ENCODE data around the gene PIGX.
"Not testable (repeated sequence)": the region's sequence is repeated elsewhere in the genome, so short reads cannot be mapped to it uniquely, and the experiment has no call there.

The PIGX gene

DNA sequence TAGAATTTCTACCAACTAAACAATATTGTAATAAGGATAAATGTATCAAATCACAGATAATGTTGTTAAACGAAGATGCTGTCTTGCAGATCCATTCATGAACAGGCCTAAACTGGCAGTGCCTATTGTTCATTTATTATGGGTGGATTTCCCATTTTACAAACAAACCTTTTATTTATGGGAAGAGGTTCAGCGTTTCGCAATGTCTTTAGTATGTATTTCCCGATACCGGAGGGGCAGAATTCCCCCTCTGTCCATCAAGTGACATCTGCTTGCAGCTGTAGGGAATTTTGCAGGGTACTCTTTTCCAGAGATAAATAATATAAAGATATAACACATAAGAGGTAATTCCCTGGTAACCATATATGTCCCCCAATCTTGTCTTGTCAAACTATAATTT lies 5.8 kb upstream of the PIGX start:
- DNase-seq = no peak

DNA sequence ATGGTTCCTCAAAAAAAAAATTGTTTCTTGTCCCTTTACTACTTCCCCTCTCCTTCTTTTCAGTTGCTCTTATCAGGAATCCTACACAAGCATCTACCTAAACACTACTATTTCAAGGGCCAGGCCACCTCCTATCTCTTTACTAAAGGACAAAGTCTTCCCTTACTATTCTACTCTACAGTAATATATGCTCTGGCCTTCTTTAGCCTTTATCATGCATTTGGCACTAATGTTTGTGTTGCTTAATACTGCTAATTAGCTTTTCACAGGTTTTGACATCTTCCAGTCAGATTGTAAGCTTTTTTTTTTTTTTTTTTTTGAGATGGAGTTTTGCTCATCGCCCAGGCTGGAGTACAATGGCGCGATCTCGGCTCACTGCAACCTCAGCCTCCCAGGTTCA lies 5.4 kb upstream of the PIGX start:
- no peak for DNase-seq

DNA sequence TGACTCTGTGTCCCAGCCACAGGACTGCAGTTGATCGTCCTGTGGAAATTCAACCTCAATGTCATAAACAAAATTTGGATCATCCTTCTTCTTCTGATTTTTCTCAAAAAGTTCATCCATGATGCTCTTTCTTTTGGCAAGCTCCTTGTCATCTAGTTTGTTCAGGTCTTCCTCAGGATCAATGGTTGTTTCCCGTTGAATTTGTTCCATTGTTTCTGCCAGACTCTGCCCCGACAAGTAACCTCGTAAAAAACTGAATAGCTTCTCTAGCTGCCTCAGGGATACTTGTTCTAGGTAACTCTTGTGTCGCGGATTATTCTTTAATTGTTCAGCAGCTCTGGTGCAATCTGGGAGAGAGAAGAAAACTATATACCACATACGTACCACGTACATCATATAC lies 4.6 kb upstream of the PIGX start:
- DNase-seq = no peak

DNA sequence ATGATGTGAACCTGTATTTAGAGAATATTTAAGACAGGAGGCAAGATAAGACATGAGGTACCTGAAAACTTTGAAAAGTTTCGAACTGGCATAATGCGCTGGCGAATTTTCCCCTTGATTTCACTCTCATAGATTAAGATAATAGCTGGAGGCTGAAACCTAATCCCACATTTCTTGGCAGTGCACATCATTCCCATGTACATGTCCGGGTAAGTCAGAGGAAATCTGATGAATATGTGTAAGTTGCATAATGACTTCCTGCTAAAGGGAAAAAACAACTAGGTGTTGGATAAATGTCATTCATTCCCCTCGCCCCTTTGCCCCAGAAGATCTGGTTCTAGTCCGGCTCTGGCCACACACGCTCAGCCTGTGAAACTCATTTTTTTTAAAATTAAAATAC lies 3.7 kb upstream of the PIGX start:
- DNase-seq = no peak

GRCh38 chr3:196712514-196713413 lies 587 bp downstream of the PIGX start:
- DNase-seq = peak; percentile 45 to 65

GRCh38 chr3:196717162-196717561 lies 5.0 kb downstream of the PIGX start:
- DNase-seq = not testable (repeated sequence)

- DNase-seq = no peak
Measured at GRCh38 chr3:196721097-196721496, 8.9 kb downstream of the PIGX start.

DNA sequence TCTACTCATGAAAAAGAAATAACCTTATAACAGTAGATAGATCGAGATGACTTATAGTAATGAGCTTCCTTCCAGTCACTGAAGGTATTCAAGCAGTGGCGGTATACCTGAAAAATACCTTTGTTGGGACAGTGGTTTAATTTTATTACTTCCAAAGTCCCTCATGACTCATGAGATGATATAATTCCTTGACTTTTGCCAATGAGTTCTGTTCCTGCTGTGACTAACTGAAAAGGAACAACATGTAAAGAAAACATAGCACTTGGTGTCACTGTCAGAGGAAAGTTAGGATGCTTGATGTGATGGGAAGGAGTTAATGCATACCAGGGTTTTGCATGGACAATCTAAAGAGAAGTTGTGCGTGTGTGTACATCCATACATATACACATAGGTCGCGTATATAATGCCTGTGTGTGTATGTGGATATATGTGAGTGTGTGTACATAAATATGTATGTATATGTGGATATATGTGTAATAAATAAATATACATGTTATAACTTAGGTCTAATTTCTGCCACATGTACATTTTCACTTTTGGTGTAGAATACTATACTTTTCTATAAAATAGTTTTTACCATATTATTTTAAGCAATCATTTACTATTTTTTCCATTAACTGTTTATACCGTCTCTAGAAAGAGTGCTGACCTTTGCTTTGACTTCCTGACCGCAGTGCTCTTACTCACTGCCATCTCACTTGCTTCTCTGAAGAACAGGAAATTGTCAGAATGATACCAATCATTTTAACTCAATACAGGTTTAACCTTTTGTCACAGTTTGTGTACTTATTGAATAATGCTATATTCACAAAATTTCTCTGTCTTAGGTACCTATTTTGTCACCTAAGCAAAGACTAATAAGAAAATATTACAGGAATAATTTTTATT lies 14.9 kb downstream of the PIGX start:
- DNase-seq = no peak

GRCh38 chr3:196735751-196736150 lies 23.6 kb downstream of the PIGX start:
- no peak for DNase-seq

DNA sequence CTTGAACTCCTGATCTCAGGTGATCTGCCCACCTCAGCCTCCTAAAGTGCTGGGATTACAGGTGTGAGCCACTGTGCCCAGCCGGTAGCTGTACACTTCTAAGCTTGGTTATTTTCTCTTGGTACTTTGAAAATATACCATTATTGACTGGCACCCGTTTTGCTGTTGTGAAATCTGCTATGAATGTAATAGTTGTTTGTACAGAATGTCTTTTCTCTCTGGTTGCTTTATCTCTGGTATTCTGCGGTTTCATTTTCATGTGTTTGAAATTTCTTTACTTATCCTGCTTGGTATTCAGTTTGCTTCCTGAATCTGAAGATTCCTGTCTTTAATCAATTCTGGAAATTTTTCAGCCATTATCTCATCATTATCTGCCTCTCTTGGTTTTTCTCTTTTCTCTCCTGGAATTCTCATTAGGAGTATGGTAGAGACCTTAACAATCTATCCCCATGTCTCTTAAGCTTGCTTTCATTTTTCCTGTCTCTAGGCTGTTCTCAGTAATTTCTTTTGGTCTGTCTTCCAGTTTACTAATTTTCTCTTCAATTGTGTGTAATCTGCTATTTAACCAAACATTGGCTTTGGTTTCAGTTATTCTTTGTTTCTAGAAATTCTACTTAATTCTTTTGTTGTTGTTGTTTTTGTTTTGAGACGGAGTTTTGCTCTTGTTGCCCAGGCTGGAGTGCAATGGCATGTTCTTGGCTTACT lies 24.6 kb downstream of the PIGX start:
- no peak for DNase-seq

DNA sequence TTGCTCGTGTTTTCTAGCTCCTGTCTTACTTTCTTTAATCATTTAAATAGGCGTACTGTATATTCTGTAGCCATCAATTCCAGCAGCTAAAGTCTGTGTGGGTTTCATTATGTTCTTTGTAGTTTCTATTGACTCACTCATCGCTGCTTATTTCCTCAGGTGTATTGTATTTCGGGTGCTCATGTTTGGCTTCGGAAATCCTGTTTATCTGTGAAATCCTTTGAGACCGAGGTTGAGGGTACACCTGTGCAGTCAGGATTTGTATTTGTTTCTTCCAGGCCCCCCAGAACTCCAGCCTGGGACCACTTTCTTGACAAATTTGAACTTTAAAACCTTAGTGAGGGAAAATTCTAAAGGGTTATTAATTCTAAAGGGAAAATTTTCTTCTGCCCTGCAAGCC lies 25.5 kb downstream of the PIGX start:
- no peak for DNase-seq

DNA sequence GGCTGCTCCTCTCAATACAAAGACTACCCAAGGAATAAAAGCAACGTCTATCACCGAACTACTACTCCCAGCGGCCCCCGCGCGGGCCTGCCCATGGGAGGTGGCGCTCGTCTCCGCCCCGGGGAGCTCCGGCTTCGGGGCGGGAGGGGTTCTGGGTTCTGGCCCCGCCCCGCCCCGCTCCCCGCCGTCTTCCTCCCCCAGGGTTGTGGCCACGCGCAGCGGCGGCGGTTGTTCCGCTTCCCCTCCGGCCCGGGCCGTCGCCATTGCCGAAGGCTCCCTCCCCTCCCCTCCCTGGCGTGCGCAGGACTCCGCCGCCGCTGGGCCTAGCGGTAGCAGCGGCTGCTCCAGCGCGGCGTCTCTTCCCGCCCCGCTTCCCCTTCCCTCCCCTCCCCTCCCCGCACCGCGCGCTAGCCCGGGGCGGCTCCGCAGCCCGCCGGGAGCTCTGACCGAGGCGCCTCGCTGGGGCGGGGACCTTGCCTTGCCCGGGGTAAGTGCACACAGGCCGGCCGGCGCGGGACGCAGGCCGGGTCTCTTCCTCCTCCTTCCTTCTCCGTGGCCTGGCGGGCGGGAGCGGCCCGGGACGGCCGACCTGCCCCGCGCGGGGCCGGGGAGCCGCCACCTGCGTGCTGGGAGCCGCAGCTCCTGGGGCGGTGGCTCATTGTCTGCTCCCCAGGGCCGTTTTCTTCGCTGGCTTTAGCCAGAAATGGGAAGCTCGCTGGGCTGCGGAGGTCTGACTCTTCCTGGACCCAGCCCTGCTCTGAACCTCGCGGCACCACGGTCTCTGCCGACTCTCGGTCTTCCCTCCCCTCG lies 27.7 kb downstream of the PIGX start, which contains the start of gene PAK2:
TSS of gene PAK2 (plus strand) at position 187 of the 810 bp plus-strand sequence. CDS start 42,790 bp downstream, outside the sequence.
- DNase-seq = peak; percentile 92 to 95

DNA sequence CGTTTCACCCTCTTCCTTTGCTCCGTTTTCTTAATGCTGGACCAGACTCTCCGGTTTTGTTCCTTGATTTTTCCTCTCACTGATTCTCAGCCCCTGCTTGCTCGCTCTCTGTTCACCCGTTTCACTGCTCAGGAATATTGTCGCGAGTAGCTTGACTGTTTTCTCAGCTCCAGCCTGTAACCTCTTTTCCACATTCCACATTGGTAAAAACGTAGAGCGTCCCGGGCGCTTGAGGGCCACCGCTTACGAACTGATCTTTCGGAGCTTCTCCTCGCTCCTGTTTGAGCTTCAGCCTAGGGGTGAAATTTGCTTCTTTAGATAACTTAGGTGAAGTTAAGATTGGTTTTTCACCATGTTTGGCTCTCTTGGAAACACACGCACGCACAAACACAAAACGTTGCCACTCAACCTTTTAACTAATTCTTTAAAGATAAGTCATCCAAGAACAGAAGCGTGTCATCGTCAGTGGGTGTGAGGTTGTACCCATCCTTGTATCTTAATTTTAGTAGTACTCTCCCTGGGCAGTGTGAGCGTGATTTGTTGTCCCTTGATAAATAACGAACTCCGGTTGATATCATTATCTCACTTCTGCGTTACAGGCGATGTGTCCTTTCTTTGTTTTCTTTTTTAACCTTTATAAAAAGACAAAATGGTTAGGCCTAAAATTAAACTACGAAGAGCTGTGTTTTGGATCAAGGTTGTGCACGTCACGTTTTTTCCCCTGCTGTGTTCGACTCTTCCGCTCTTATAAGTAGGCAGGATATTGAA lies 28.5 kb downstream of the PIGX start:
- DNase-seq = peak in 1 of 2 donors; percentile 37

- no peak for DNase-seq
Measured at GRCh38 chr3:196741249-196741889, 29.2 kb downstream of the PIGX start.

- not testable (repeated sequence) for DNase-seq
Measured at GRCh38 chr3:196743569-196743968, 31.4 kb downstream of the PIGX start.

GRCh38 chr3:196749125-196749524 lies 36.9 kb downstream of the PIGX start:
- peak; percentile 55 to 56 for DNase-seq

GRCh38 chr3:196753201-196753600 lies 41.0 kb downstream of the PIGX start:
- DNase-seq = no peak

GRCh38 chr3:196754091-196754981 lies 42.2 kb downstream of the PIGX start:
- no peak for DNase-seq

- no peak for DNase-seq
Measured at GRCh38 chr3:196756732-196757131, 44.6 kb downstream of the PIGX start.

All from inflammatory macrophage (primary cell).